ENCODE results near the gene EPS8L3. TPM values are rescaled to one million over a fixed set of nuclear protein-coding genes. Genes with fewer than 3 reads are reported as not detected.

EPS8L3 gene
- polyA plus RNA-seq, 1 of the 3 experiments (the other 2 are of a cell fraction) = not detected

GRCh38 chr1:109780982-109781381 lies 17.3 kb upstream of the EPS8L3 start:
- Histone ChIP-seq H4K20me1 (ENCODE audit: insufficient read depth) (no peaks in the 10 kb centered on the region), H3F3A (replicated peaks; ENCODE audit: insufficient read depth) (no peaks in the 10 kb centered on the region), H3K4me2 (no peak overlapping the region), H3K9ac (no peak overlapping the region), H3K27ac (ENCODE audit: low read depth in 2 of 2, low read length in 1 of 2) (no peak overlapping the region), H3K36me3 (replicated peaks in 1 of 2; ENCODE audit: control insufficient read depth in 1 of 2, insufficient read depth in 2 of 2, low read length in 1 of 2) (peaks cover 0 to 3% of the 10 kb centered on the region in 2 experiments), H2AFZ (ENCODE audit: low read depth) (no peak overlapping the region), H3K27me3 (ENCODE audit: insufficient read depth) (no peaks in the 10 kb centered on the region), H3K79me2 (ENCODE audit: insufficient read depth) (no peaks in the 10 kb centered on the region), H3K4me3 (ENCODE audit: low read depth in 2 of 2, low read length in 1 of 2) (no peak overlapping the region), H3K4me1 (ENCODE audit: control insufficient read depth in 1 of 2, insufficient read depth in 2 of 2, low read depth in 1 of 2, low read length in 1 of 2) (peaks cover 11 to 12% of the 10 kb centered on the region in 2 experiments; a peak in 3 of 4 replicates), H3K9me3 (peaks cover 3% of the 10 kb centered on the region; the same call in 1 of the 2 replicates), H3K9me2 (no peaks in the 10 kb centered on the region)
- DNase-seq = no peak
- ChIA-PET POLR2A (no interaction called here), CTCF (interaction anchor here (1.4 to 27.7 kb wide), 3 partner anchors 9 to 249 kb away, joined by 3 to 822 read pairs (median 147); partner anchors contain the start of gene AHCYL1)
- TF ChIP-seq REST (IDR thresholded peaks at IDR 0.05; ENCODE audit: low read depth, low read length) (no peak), MEF2A (IDR thresholded peaks at IDR 0.05; ENCODE audit: borderline replicate concordance, low read depth) (no peak), FOXJ3 (CRISPR knock-in tag; IDR thresholded peaks at IDR 0.05) (no peak), GATA2 (CRISPR knock-in tag; IDR thresholded peaks at IDR 0.05) (no peak), NFIC (IDR thresholded peaks at IDR 0.05; ENCODE audit: borderline replicate concordance) (no peak)
- 90% methylated on average over 1 of the region's 1 CpG for WGBS (ENCODE audit: low lambda C conversion rate)

GRCh38 chr1:109777980-109778625 lies 14.4 kb upstream of the EPS8L3 start:
- DNase-seq = no peak
- Histone ChIP-seq H2AFZ (ENCODE audit: low read depth) (no peak overlapping the region), H3K27ac (ENCODE audit: low read depth in 2 of 2, low read length in 1 of 2) (no peak overlapping the region), H3K79me2 (ENCODE audit: insufficient read depth) (no peaks in the 10 kb centered on the region), H3K9me2 (no peaks in the 10 kb centered on the region), H4K20me1 (ENCODE audit: insufficient read depth) (no peaks in the 10 kb centered on the region), H3K36me3 (replicated peaks in 1 of 2; ENCODE audit: control insufficient read depth in 1 of 2, insufficient read depth in 2 of 2, low read length in 1 of 2) (peaks cover 0 to 3% of the 10 kb centered on the region in 2 experiments), H3K4me2 (no peak overlapping the region), H3K4me1 (ENCODE audit: control insufficient read depth in 1 of 2, insufficient read depth in 2 of 2, low read depth in 1 of 2, low read length in 1 of 2) (peaks cover 2 to 13% of the 10 kb centered on the region in 2 experiments; a peak in 2 of 4 replicates), H3K27me3 (ENCODE audit: insufficient read depth) (no peaks in the 10 kb centered on the region), H3K4me3 (ENCODE audit: low read depth in 2 of 2, low read length in 1 of 2) (no peak overlapping the region), H3K9ac (no peak overlapping the region), H3F3A (replicated peaks; ENCODE audit: insufficient read depth) (no peaks in the 10 kb centered on the region), H3K9me3 (peaks cover 3% of the 10 kb centered on the region; the same call in 1 of the 2 replicates)
- ChIA-PET CTCF (interaction anchor here (0.6 to 27.7 kb wide), 24 partner anchors 11 to 287 kb away, joined by 3 to 822 read pairs (median 5); partner anchors contain the start of genes AHCYL1, GNAI3, GPR61 and STRIP1), POLR2A (interaction anchor here (2.3 kb wide), 1 partner anchor 206 kb away, joined by 12 read pairs; the partner anchor contains the start of gene AHCYL1)
- TF ChIP-seq ZBTB33 (IDR thresholded peaks at IDR 0.05; ENCODE audit: borderline replicate concordance, low read depth) (no peak), RXRA (IDR thresholded peaks at IDR 0.05; ENCODE audit: borderline replicate concordance, low read depth) (no peak), GABPA (IDR thresholded peaks at IDR 0.05; ENCODE audit: low read depth) (no peak), TAF1 (IDR thresholded peaks at IDR 0.05; ENCODE audit: borderline replicate concordance, low read depth, low read length) (no peak), RFX5 (IDR thresholded peaks at IDR 0.05; ENCODE audit: low read length) (no peak), SMC3 (IDR thresholded peaks at IDR 0.05; ENCODE audit: low read depth, low read length) (no peak), FOXJ3 (CRISPR knock-in tag; IDR thresholded peaks at IDR 0.05) (no peak), IRF3 (IDR thresholded peaks at IDR 0.05; ENCODE audit: low read depth, low read length) (no peak), ELF1 (IDR thresholded peaks at IDR 0.05) (no peak), NRF1 (IDR thresholded peaks at IDR 0.05; ENCODE audit: low read depth, low read length) (no peak), USF2 (IDR thresholded peaks at IDR 0.05; ENCODE audit: borderline replicate concordance, low read depth, low read length) (no peak), MXI1 (IDR thresholded peaks at IDR 0.05; ENCODE audit: low read depth, low read length) (no peak), FOXM1 (IDR thresholded peaks at IDR 0.05; ENCODE audit: low read depth) (no peak), POLR2AphosphoS5 (IDR thresholded peaks at IDR 0.05; ENCODE audit: low read depth, low read length) (no peak), NFIC (IDR thresholded peaks at IDR 0.05; ENCODE audit: borderline replicate concordance) (no peak), TEAD4 (IDR thresholded peaks at IDR 0.05; ENCODE audit: borderline replicate concordance, insufficient read depth) (no peak)
- WGBS (ENCODE audit: low lambda C conversion rate) = 93% methylated on average over 9 of the region's 9 CpGs
